HEK293 (cell line): ENCODE results near the gene ING1.

Source experiments
- REST ChIP-seq: fragments of 450-650 bp; formaldehyde crosslinking; IDR thresholded peaks from 2 replicates; pipeline ENCODE4 v1.5.1; 2016; ENCODE audit warnings: missing biosample characterization, missing genetic modification characterization
- ZBTB20 ChIP-seq: fragments of 450-650 bp; formaldehyde crosslinking; IDR thresholded peaks from 2 replicates; pipeline ENCODE4 v1.5.1; 2016; ENCODE audit warnings: missing biosample characterization, missing genetic modification characterization
- ZBTB21 ChIP-seq: fragments of 450-650 bp; formaldehyde crosslinking; IDR thresholded peaks from 2 replicates; pipeline ENCODE4 v1.5.1; 2017; ENCODE audit warnings: missing biosample characterization, missing genetic modification characterization
- ZNF157 ChIP-seq: fragments of 450-650 bp; formaldehyde crosslinking; IDR thresholded peaks from 2 replicates; pipeline ENCODE4 v1.5.1; 2016; ENCODE audit warnings: missing biosample characterization, missing genetic modification characterization
- ZNF555 ChIP-seq: fragments of 450-650 bp; formaldehyde crosslinking; conservative IDR thresholded peaks from 2 replicates; pipeline ENCODE4 v1.5.1; 2017; ENCODE audit warnings: missing biosample characterization, mild to moderate bottlenecking, missing genetic modification characterization, inconsistent platforms
- TF ChIP-seq, protein P1 (sequence below): fragments of 450-650 bp; IDR thresholded peaks from 2 replicates; pipeline ENCODE4 v1.5.1; 2018; ENCODE audit warnings: missing biosample characterization, missing genetic modification characterization
- TF ChIP-seq, protein P2 (sequence below): fragments of 450-650 bp; formaldehyde crosslinking; IDR thresholded peaks from 2 replicates; pipeline ENCODE4 v1.5.1; 2016; ENCODE audit warnings: missing biosample characterization, missing genetic modification characterization
- TF ChIP-seq, protein P3 (sequence below): fragments of 450-650 bp; formaldehyde crosslinking; IDR thresholded peaks from 2 replicates; pipeline ENCODE4 v1.5.1; 2016; ENCODE audit warnings: missing biosample characterization, missing genetic modification characterization, low read depth

- TF ChIP-seq REST (tag by site-specific recombination) (no peak), ZNF157 (tag by site-specific recombination) (no peak), ZBTB21 (tag by site-specific recombination) (no peak), ZNF555 (tag by site-specific recombination) (no peak), ZBTB20 (tag by site-specific recombination) (0 out of 2 replicates have a peak, but pooled peaks have one; percentile 1)
- TF ChIP-seq, protein P1, sequence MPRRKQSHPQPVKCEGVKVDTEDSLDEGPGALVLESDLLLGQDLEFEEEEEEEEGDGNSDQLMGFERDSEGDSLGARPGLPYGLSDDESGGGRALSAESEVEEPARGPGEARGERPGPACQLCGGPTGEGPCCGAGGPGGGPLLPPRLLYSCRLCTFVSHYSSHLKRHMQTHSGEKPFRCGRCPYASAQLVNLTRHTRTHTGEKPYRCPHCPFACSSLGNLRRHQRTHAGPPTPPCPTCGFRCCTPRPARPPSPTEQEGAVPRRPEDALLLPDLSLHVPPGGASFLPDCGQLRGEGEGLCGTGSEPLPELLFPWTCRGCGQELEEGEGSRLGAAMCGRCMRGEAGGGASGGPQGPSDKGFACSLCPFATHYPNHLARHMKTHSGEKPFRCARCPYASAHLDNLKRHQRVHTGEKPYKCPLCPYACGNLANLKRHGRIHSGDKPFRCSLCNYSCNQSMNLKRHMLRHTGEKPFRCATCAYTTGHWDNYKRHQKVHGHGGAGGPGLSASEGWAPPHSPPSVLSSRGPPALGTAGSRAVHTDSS (tag by site-specific recombination), result no peak
- TF ChIP-seq, protein P2, sequence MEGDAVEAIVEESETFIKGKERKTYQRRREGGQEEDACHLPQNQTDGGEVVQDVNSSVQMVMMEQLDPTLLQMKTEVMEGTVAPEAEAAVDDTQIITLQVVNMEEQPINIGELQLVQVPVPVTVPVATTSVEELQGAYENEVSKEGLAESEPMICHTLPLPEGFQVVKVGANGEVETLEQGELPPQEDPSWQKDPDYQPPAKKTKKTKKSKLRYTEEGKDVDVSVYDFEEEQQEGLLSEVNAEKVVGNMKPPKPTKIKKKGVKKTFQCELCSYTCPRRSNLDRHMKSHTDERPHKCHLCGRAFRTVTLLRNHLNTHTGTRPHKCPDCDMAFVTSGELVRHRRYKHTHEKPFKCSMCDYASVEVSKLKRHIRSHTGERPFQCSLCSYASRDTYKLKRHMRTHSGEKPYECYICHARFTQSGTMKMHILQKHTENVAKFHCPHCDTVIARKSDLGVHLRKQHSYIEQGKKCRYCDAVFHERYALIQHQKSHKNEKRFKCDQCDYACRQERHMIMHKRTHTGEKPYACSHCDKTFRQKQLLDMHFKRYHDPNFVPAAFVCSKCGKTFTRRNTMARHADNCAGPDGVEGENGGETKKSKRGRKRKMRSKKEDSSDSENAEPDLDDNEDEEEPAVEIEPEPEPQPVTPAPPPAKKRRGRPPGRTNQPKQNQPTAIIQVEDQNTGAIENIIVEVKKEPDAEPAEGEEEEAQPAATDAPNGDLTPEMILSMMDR (tag by site-specific recombination), result no peak
- TF ChIP-seq, protein P3, sequence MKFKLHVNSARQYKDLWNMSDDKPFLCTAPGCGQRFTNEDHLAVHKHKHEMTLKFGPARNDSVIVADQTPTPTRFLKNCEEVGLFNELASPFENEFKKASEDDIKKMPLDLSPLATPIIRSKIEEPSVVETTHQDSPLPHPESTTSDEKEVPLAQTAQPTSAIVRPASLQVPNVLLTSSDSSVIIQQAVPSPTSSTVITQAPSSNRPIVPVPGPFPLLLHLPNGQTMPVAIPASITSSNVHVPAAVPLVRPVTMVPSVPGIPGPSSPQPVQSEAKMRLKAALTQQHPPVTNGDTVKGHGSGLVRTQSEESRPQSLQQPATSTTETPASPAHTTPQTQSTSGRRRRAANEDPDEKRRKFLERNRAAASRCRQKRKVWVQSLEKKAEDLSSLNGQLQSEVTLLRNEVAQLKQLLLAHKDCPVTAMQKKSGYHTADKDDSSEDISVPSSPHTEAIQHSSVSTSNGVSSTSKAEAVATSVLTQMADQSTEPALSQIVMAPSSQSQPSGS (tag by site-specific recombination), result no peak
These were observed 6.7 kb upstream of the ING1 start for GRCh38 chr13:110706570-110707372.
